AG09309 (cell line): ENCODE data around the gene RAD23B.
A peak's percentile ranks its signal among the peaks of the same experiment; 100 is the strongest.

Source experiments
- DNase-seq: peaks from one replicate; pipeline ENCODE4 v3.0.0-alpha.2; 2010; ENCODE audit warnings: low read depth
- H3K4me3 ChIP-seq: 2 replicates; pipeline ENCODE4 v1.5.1; 2011; ENCODE audit warnings: mild to moderate bottlenecking, low read depth, low read length, moderate library complexity; ENCODE audit not compliant: control insufficient read depth
- CTCF ChIP-seq: IDR thresholded peaks from 2 replicates; pipeline ENCODE4 v1.5.1; 2011; ENCODE audit warnings: mild to moderate bottlenecking, low read depth, low read length, inconsistent platforms; ENCODE audit not compliant: insufficient read depth, control insufficient read depth; ENCODE audit errors: missing control alignments

The RAD23B gene

GRCh38 chr9:107306308-107306707 is 23.2 kb downstream of the RAD23B start:
- H3K4me3 ChIP-seq, result no peak overlapping the region
- no peak for TF ChIP-seq CTCF
- DNase-seq, result no peak

DNA sequence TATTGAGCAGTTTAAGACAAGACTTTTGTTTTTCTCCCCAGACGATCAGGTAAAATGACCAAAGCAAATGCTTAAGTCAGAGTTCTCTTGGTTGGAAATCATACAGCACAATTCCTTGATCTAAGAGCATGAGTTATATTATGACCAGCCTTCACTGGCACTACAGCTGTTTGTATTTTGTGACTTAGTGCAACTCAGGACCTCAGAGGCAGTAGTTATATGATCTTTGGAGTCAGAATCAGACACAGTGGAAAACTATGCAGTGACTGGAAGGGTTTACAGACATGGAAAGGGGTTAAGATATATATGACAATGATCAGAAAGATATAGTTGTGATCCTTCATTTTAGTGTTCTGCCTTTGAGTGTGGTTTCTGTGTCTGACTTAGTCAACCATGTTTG is 24.3 kb downstream of the RAD23B start:
- DNase-seq, result no peak
- H3K4me3 ChIP-seq, result no peak overlapping the region
- no peak for TF ChIP-seq CTCF

- DNase-seq, result no peak
- no peak for TF ChIP-seq CTCF
- H3K4me3 ChIP-seq, result no peak overlapping the region
Observed at GRCh38 chr9:107308461-107308860, 25.4 kb downstream of the RAD23B start.

DNA sequence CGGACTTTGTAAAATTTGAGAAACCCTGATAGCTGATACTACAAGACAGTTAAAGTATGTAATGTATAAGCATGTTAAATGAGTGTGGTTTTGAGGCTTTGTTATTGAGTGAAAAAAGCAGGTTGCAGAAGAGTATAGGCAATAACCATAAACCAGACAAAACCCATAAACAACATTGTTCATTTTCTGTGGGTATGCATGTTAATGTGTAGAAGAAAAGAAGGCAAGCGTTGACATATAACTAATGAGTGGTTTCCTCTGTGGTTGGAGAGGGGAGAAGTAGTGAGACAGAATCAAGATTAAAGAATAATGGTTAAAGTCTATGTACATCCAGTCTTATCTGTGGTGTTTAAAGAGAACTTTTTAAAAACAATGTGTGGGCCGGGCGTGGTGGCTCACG is 26.2 kb downstream of the RAD23B start:
- no peak overlapping the region for H3K4me3 ChIP-seq
- DNase-seq, result no peak

DNA sequence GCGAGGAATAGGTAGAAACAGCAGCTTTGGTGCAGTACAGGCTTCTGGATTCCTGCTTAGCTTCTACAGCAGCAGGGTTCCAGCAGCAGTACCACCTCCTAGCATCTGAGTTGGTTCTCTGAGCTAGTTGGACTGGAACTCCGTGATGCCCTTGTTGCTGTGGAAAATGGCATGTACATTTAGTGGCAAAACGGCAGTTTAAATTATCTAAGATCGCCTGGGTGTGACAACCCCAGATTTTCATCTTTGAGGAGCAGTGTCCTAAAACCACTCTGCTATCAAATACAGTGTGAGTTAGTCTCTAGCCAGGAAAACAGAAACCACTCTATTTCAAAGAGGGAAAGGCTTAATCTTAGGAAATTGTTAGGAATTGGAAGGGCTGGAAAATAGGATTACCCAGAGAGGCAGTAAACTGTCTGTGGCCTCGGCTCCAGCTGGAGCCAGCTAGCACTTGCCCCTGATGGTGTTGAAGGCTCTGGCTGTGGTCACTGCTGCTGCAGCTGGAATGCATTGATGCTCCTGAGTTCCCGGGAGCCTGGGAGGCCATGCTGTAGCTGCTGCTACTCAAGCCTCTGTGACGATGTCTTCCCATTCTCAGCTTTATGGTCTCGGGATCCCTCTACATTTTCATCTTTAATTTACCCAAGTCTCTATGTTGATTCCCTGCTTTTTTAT is 29.4 kb downstream of the RAD23B start:
- peak; percentile 34 for DNase-seq
- TF ChIP-seq CTCF, result no peak
- H3K4me3 ChIP-seq, result no peak overlapping the region

More for the DNA sequence above, 26.2 kb downstream of the RAD23B start:
- TF ChIP-seq CTCF, result no peak

GRCh38 chr9:107313555-107314096 is 30.5 kb downstream of the RAD23B start:
- H3K4me3 ChIP-seq, result no peak overlapping the region
- no peak for TF ChIP-seq CTCF
- DNase-seq, result no peak

GRCh38 chr9:107314763-107315162 is 31.7 kb downstream of the RAD23B start:
- DNase-seq, result no peak
- H3K4me3 ChIP-seq, result no peak overlapping the region
- no peak for TF ChIP-seq CTCF
